MM.1S (cell line): Measurements from ENCODE around the gene SCFD2.

Experiments used
- DNase-seq: peaks from one replicate; pipeline ENCODE4 v3.0.0-alpha.2; 2015
- H2AFZ ChIP-seq: fragments of 300-600 bp; sonication (generic); 2 replicates; pipeline ENCODE4 v1.6.0; 2016; ENCODE audit warnings: antibody characterized with exemption, low read length
- H3F3A ChIP-seq: fragments of 300-600 bp; sonication (generic); 2 replicates; pipeline ENCODE4 v1.6.1; 2016; ENCODE audit warnings: mild to moderate bottlenecking, antibody characterized with exemption, low read length, moderate library complexity, mixed read lengths; ENCODE audit not compliant: insufficient read depth
- H3K27ac ChIP-seq: fragments of 300-600 bp; sonication (generic); 2 replicates; pipeline ENCODE4 v1.5.1; 2016; ENCODE audit warnings: mild to moderate bottlenecking, low read length
- H3K27me3 ChIP-seq: fragments of 300-600 bp; sonication (generic); replicated peaks from 2 replicates; pipeline ENCODE4 v1.6.0; 2016; ENCODE audit warnings: low read length; ENCODE audit not compliant: insufficient read depth
- H3K36me3 ChIP-seq: fragments of 300-600 bp; sonication (generic); replicated peaks from 2 replicates; pipeline ENCODE4 v1.6.1; 2016; ENCODE audit warnings: mild to moderate bottlenecking, low read length, mixed read lengths; ENCODE audit not compliant: insufficient read depth
- H3K4me1 ChIP-seq: fragments of 300-600 bp; sonication (generic); 2 replicates; pipeline ENCODE4 v1.6.1; 2016; ENCODE audit warnings: low read length, mixed read lengths
- H3K4me2 ChIP-seq: fragments of 300-600 bp; sonication (generic); 2 replicates; pipeline ENCODE4 v1.6.0; 2016; ENCODE audit warnings: low read depth, low read length
- H3K4me3 ChIP-seq: fragments of 300-600 bp; sonication (generic); 2 replicates; pipeline ENCODE4 v1.5.1; 2016; ENCODE audit warnings: low read length, mixed read lengths
- H3K79me2 ChIP-seq: fragments of 300-600 bp; sonication (generic); 2 replicates; pipeline ENCODE4 v1.6.1; 2016; ENCODE audit warnings: mixed run types, low read length, mixed read lengths
- H3K9ac ChIP-seq: fragments of 300-600 bp; sonication (generic); 2 replicates; pipeline ENCODE4 v1.6.1; 2016; ENCODE audit warnings: low read length, mixed read lengths
- H3K9me2 ChIP-seq: fragments of 300-600 bp; sonication (generic); replicated peaks from 2 replicates; pipeline ENCODE4 v1.6.1; 2016; ENCODE audit warnings: mild to moderate bottlenecking, low read length, mixed read lengths; ENCODE audit not compliant: insufficient read depth
- H3K9me3 ChIP-seq: fragments of 300-600 bp; sonication (generic); replicated peaks from 2 replicates; pipeline ENCODE4 v1.6.1; 2016; ENCODE audit warnings: mild to moderate bottlenecking, low read length, mixed read lengths; ENCODE audit not compliant: insufficient read depth
- H4K20me1 ChIP-seq: fragments of 300-600 bp; sonication (generic); 2 replicates; pipeline ENCODE4 v1.6.1; 2016; ENCODE audit warnings: mild to moderate bottlenecking, low read length, moderate library complexity, mixed read lengths; ENCODE audit not compliant: insufficient read depth
- CTCF ChIP-seq: fragments of 300-600 bp; sonication (generic); IDR thresholded peaks from 2 replicates; pipeline ENCODE4 v1.5.1; 2016; ENCODE audit warnings: antibody characterized with exemption, low read length, mixed read lengths
- EZH2 ChIP-seq: fragments of 300-600 bp; sonication (generic); optimal IDR thresholded peaks from 2 replicates; pipeline ENCODE3; 2017; ENCODE audit warnings: low read depth, mild to moderate bottlenecking, antibody characterized with exemption, low read length, mixed read lengths
- EZH2phosphoT487 ChIP-seq: fragments of 300-600 bp; sonication (generic); IDR thresholded peaks from 2 replicates; pipeline ENCODE4 v1.6.1; 2018; ENCODE audit warnings: antibody characterized with exemption, low read length

The SCFD2 gene

GRCh38 chr4:53128706-53129357 lies 237.0 kb downstream of the SCFD2 start:
- H3K27ac ChIP-seq: no peak overlapping the region
- no peak overlapping the region for H3K9ac ChIP-seq
- H3K79me2 ChIP-seq: no peaks in the 10 kb centered on the region
- H4K20me1 ChIP-seq: no peaks in the 10 kb centered on the region
- no peaks in the 10 kb centered on the region for H3K9me3 ChIP-seq
- TF ChIP-seq CTCF: no peak
- no peak for TF ChIP-seq EZH2
- no peak for TF ChIP-seq EZH2phosphoT487
- no peak for DNase-seq
- H3F3A ChIP-seq: no peaks in the 10 kb centered on the region
- H3K36me3 ChIP-seq: no peaks in the 10 kb centered on the region
- H2AFZ ChIP-seq: no peak overlapping the region
- no peaks in the 10 kb centered on the region for H3K4me1 ChIP-seq
- no peaks in the 10 kb centered on the region for H3K9me2 ChIP-seq
- H3K27me3 ChIP-seq: no peaks in the 10 kb centered on the region
- H3K4me3 ChIP-seq: no peak overlapping the region
- no peak overlapping the region for H3K4me2 ChIP-seq

- Histone ChIP-seq H4K20me1 (no peaks in the 10 kb centered on the region), H3K27me3 (no peaks in the 10 kb centered on the region), H3K9ac (no peak overlapping the region), H3K4me2 (no peak overlapping the region), H3K9me2 (no peaks in the 10 kb centered on the region), H3K27ac (no peak overlapping the region), H3K9me3 (no peaks in the 10 kb centered on the region), H3K36me3 (no peaks in the 10 kb centered on the region), H3F3A (no peaks in the 10 kb centered on the region), H3K4me1 (no peaks in the 10 kb centered on the region), H3K79me2 (no peaks in the 10 kb centered on the region), H2AFZ (no peak overlapping the region), H3K4me3 (no peak overlapping the region)
- DNase-seq: no peak
- TF ChIP-seq CTCF: no peak
- no peak for TF ChIP-seq EZH2phosphoT487
- TF ChIP-seq EZH2: no peak
Measured at GRCh38 chr4:53128231-53128630, 237.6 kb downstream of the SCFD2 start.

GRCh38 chr4:53127365-53127764 lies 238.5 kb downstream of the SCFD2 start:
- no peaks in the 10 kb centered on the region for H3K9me2 ChIP-seq
- no peaks in the 10 kb centered on the region for H3K36me3 ChIP-seq
- H3K27me3 ChIP-seq: no peaks in the 10 kb centered on the region
- H2AFZ ChIP-seq: no peak overlapping the region
- no peak overlapping the region for H3K9ac ChIP-seq
- DNase-seq: no peak
- no peaks in the 10 kb centered on the region for H3K9me3 ChIP-seq
- no peak for TF ChIP-seq EZH2
- no peak for TF ChIP-seq EZH2phosphoT487
- TF ChIP-seq CTCF: no peak
- H3F3A ChIP-seq: no peaks in the 10 kb centered on the region
- H3K4me1 ChIP-seq: no peaks in the 10 kb centered on the region
- no peaks in the 10 kb centered on the region for H3K79me2 ChIP-seq
- H3K4me2 ChIP-seq: no peak overlapping the region
- H4K20me1 ChIP-seq: no peaks in the 10 kb centered on the region
- H3K27ac ChIP-seq: no peak overlapping the region
- no peak overlapping the region for H3K4me3 ChIP-seq
